BE2C (cell line): ENCODE data around the gene BEGAIN.

Experiments
- DNase-seq: peaks from one replicate; pipeline ENCODE4 v3.0.0-alpha.2; 2020
- H3K27me3 ChIP-seq: fragments of 250-450 bp; sonication (Bioruptor Pico); 2 replicates; pipeline ENCODE4 v1.5.1; 2020; ENCODE audit warnings: mild to moderate bottlenecking
- H3K36me3 ChIP-seq: fragments of 250-450 bp; sonication (Bioruptor Pico); 2 replicates; pipeline ENCODE4 v1.5.1; 2020; ENCODE audit warnings: mild to moderate bottlenecking
- H3K4me1 ChIP-seq: fragments of 250-450 bp; sonication (Bioruptor Pico); 2 replicates; pipeline ENCODE4 v1.5.1; 2020
- H3K4me3 ChIP-seq: 2 replicates; pipeline ENCODE4 v1.5.1; 2011; ENCODE audit warnings: low read depth, low read length
- H3K9me3 ChIP-seq: fragments of 250-450 bp; sonication (Bioruptor Pico); 2 replicates; pipeline ENCODE4 v1.5.1; 2020
- TF ChIP-seq, protein P1 (sequence below): IDR thresholded peaks from 2 replicates; pipeline ENCODE4 v1.5.1; 2012; ENCODE audit warnings: mild to moderate bottlenecking, low read depth, low read length

Gene BEGAIN

DNA sequence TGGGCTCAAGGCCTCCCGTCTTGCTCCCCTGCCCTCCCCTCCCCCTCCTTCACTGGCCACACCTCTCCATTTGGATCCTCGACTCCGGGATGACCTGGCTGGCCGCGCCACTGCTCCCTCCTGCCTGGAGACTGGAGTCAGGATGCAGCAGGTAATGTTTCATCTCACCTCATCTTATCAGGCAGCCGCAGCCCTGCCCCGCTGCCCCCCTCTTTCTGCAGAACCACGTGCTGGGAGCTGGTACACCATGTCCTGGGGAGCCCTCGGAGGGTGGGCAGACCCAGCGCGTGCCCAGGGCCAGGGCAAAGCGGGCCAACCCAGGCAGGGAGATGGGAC lies 31.1 kb downstream of the BEGAIN start:
- H3K4me3 ChIP-seq: no peak overlapping the region
- no peak for DNase-seq
- H3K9me3 ChIP-seq: no peaks in the 10 kb centered on the region
- TF ChIP-seq, protein P1, sequence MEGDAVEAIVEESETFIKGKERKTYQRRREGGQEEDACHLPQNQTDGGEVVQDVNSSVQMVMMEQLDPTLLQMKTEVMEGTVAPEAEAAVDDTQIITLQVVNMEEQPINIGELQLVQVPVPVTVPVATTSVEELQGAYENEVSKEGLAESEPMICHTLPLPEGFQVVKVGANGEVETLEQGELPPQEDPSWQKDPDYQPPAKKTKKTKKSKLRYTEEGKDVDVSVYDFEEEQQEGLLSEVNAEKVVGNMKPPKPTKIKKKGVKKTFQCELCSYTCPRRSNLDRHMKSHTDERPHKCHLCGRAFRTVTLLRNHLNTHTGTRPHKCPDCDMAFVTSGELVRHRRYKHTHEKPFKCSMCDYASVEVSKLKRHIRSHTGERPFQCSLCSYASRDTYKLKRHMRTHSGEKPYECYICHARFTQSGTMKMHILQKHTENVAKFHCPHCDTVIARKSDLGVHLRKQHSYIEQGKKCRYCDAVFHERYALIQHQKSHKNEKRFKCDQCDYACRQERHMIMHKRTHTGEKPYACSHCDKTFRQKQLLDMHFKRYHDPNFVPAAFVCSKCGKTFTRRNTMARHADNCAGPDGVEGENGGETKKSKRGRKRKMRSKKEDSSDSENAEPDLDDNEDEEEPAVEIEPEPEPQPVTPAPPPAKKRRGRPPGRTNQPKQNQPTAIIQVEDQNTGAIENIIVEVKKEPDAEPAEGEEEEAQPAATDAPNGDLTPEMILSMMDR: no peak
- H3K27me3 ChIP-seq: no peaks in the 10 kb centered on the region
- H3K4me1 ChIP-seq: peaks cover 42% of the 10 kb centered on the region
- 0 out of 2 replicates have a peak, but pooled peaks cover 3% of the 10 kb centered on the region for H3K36me3 ChIP-seq

DNA sequence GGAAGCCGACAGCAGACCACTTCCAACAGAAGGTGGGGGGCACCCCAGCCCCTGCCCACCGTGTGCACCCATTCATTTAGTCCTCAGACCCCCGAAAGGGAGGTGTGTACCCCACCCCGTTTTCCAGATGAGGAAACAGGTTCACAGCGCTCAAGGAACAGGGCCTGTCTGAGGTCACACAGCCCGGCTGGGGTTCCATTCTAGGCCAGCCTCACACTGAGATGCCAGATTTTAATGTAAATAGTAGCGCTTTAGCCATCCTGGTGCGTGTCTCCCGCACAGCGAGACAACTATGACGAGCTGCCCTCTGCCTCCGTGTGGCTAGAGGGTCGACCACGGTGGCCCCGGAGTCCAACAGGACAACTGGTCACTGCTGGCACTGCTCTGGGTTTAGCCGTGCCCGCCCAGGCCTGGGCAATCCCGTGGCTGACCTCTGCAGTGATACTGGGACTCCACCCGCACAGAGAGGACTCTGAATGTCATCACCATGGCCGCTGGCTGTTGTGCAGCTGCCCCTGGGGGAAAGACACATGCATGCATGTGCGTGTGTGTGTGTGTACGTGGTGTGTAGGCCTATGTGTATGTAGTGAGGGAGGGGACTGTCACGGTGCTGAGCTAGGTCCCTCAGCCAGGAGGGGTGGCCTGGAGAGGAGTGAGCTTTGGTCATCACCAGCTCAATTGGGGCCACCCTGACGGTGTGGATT lies 31.6 kb downstream of the BEGAIN start:
- Histone ChIP-seq H3K4me3 (no peak overlapping the region), H3K27me3 (no peaks in the 10 kb centered on the region), H3K9me3 (no peaks in the 10 kb centered on the region), H3K36me3 (0 out of 2 replicates have a peak, but pooled peaks cover 3% of the 10 kb centered on the region), H3K4me1 (peaks cover 42% of the 10 kb centered on the region)
- TF ChIP-seq, protein P1: no peak
- no peak for DNase-seq

DNA sequence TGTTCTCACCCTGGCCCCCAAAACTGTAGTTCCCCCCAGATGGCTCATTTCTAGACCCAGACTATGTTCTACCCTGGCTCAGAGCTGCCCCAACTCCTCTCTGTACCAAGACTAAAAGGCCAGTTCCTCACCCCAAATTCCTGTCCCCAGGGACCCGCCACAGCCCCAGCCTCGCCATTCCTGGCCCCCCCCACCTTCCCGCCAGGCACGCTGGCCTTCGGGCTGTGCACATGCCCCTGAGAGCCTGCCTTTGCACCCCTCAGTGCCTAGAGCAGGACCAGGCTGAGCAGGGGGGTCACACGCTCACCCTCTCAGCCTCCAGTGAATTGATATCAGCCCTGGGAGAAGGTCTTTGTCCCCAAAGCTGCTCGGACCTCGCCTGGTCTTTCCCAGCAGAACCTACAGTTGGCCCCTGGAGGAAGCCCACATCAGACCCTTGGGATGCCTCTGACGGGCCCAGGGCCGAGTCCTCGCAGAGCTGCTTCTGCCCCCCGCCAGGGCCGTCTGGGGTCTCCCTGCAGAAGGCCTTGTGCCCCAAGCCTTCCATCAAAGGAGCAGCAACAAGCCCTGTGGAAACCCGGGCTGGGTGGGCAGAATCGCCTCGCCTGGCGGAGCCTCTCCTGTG lies 32.4 kb downstream of the BEGAIN start:
- H3K27me3 ChIP-seq: no peaks in the 10 kb centered on the region
- no peak overlapping the region for H3K4me3 ChIP-seq
- H3K4me1 ChIP-seq: peaks cover 39% of the 10 kb centered on the region
- H3K9me3 ChIP-seq: no peaks in the 10 kb centered on the region
- no peak for DNase-seq
- H3K36me3 ChIP-seq: 0 out of 2 replicates have a peak, but pooled peaks cover 3% of the 10 kb centered on the region
- TF ChIP-seq, protein P1: no peak

DNA sequence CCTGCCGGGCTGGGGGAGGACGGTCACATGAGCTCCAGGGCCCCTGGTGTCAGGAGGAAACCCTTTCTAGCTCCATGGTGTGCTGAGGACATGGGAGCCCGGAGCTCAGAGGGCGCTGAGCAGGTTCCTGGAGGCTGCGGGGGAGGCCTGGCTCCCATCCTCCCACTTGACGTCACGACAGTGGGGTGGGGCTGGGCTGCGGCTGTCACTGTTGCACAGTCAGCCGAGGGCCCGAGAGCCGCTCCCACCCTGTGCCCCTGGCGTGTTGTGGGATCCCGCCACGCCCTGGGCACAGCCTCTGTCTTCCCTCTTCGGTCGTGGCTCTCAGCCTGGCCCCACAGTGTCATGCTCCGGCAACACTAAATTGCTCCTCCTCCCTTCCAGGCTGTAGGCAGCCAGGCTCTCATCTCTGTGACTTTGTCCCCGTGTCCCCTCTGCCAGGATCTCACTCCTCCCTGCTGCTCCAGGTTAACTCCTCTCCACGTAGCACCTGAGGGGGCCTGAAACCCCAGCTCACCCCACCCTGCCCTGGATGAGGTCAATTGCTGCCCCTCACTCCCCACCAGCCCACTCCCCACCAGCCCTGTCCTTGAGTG lies 33.0 kb downstream of the BEGAIN start:
- peaks cover 33% of the 10 kb centered on the region for H3K4me1 ChIP-seq
- no peaks in the 10 kb centered on the region for H3K9me3 ChIP-seq
- DNase-seq: peak; percentile 56
- H3K36me3 ChIP-seq: 0 out of 2 replicates have a peak, but pooled peaks cover 2% of the 10 kb centered on the region
- TF ChIP-seq, protein P1: no peak
- H3K27me3 ChIP-seq: no peaks in the 10 kb centered on the region
- H3K4me3 ChIP-seq: no peak overlapping the region

DNA sequence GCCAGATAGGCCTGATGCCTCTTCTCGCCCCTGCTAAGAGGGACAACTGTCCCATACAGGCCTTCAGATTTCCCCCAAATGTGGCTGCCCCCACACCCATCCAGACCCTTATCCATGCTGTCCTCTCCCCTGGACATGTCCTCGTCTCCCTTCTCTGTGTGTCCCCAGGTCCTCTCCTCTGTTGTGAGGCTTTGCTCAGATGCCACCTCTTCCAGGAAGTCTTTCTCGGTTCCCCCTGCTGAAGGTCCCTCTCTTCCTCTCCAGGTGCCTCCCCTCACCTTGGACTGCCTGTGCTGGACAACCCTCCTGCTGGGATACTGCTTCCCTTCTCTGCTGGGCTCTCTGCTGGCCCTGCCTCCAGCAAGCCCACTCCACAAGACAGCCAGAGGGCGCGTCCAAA lies 33.7 kb downstream of the BEGAIN start:
- H3K9me3 ChIP-seq: no peaks in the 10 kb centered on the region
- H3K27me3 ChIP-seq: no peaks in the 10 kb centered on the region
- TF ChIP-seq, protein P1: no peak
- DNase-seq: no peak
- H3K4me3 ChIP-seq: no peak overlapping the region
- H3K36me3 ChIP-seq: no peaks in the 10 kb centered on the region
- peaks cover 27% of the 10 kb centered on the region for H3K4me1 ChIP-seq
